Measurements from ENCODE around the gene POLR2L. TPM values are rescaled to one million over a fixed set of nuclear protein-coding genes. Genes with fewer than 3 reads are reported as not detected.

Gene POLR2L
- total RNA-seq, 1 experiment from 2014 or later, result 673 TPM

DNA sequence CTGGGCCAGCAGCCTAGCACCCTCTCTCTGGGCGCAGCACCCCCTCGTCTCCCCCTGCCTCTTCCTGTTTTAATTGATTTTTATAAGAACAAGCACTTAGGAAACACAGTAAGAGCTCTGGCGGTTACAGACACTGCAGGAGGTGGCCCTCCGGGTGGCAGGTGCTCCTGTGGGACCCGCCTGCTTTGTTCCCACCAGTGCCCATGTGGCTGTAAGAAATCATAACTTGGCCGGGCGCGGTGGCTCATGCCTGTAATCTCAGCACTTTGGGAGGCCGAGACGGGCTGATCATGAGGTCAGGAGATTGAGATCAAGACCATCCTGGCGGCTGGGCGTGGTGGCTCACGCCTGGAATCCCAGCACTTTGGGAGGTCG, 18.8 kb upstream of the POLR2L start:
- H3K4me1 ChIP-seq (ENCODE audit: control insufficient read depth, insufficient read depth, low read length), result peaks cover 76% of the 10 kb centered on the region
- ChIA-PET CTCF (no interaction called here), POLR2A (interaction anchor here (0.6 kb wide), 1 partner anchor 338 kb away, joined by 3 read pairs; no protein-coding TSS in a partner anchor)

DNA sequence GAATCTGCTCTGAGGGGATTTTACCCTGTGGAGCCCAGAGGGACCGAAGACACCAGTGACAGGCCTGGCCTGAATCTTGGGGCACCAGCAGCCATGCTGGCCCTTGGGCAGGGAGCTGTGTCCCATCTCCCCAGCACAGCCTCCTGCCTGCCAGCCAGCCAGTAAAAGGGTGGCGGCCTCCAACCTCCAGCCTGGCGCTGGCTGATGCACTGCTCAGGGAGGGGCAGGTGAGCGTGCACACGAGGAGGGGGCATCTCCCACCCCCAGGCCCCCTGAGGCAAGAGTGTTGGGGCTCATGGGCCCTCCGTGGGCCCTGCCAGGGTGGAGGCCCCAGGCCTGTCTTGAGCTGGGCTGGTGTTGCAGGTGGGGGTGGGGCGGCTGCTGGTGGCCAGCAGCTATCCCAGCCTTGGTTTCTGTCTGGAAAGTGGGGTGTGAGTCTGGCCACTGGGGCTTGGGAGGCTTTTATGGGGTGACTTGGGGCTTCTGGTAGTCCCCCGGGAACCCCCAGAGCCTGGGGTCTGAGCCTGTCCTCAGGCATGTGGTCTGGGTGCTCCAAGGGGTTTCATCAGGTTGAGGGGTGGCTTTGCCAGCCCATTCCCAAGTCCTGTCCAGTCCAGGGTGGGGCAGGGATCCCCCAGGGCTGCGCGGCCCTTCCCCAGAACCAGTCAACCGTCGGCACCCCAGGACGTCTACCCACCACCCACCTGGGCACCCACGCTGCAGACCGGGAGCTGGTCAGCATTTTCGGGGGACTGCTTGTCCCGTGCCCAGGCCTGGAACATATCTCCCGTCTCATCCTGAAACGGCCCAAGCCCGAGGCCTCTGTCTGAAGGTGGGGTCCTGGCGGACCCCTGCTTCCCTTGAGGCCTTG, 18.1 kb upstream of the POLR2L start:
- Histone ChIP-seq H3K4me1 (ENCODE audit: control insufficient read depth, insufficient read depth, low read length) (peaks cover 72% of the 10 kb centered on the region), H3K9me3 (ENCODE audit: control insufficient read depth, insufficient read depth, low read depth, low read length) (no peaks in the 10 kb centered on the region), H3K4me3 (ENCODE audit: low read depth in 2 of 2, low read length in 2 of 2) (no peak overlapping the region), H3K27me3 (ENCODE audit: control insufficient read depth, insufficient read depth, low read length) (no peaks in the 10 kb centered on the region), H3K36me3 (ENCODE audit: control insufficient read depth, insufficient read depth, low read length) (no peaks in the 10 kb centered on the region), H3K27ac (ENCODE audit: low read length) (peak overlapping the region; percentile 31; the same call in 1 of the 2 replicates)
- ChIA-PET POLR2A (interaction anchor here (0.6 to 1.3 kb wide), 2 partner anchors 56 to 339 kb away, joined by 3 read pairs; no protein-coding TSS in a partner anchor), CTCF (interaction anchor here (0.6 kb wide), 1 partner anchor 91 kb away, joined by 3 read pairs; no protein-coding TSS in a partner anchor)
- BruUV-seq (replicated peaks), result no TSS peak
- in situ Hi-C loops (cut with HindIII; ENCODE audit: low pct_unique_long_range_greater_than_20kb, low sequenced_read_pairs), result no loop called here
- ATAC-seq, result peak; percentile 7; the same call in 1 of the 2 replicates
- 0 out of 2 replicates have a peak, but pooled peaks have one; percentile 46 for TF ChIP-seq POLR2AphosphoS5 (IDR thresholded peaks at IDR 0.05; ENCODE audit: low read depth, low read length)
- TF ChIP-seq TCF7L2 (IDR thresholded peaks at IDR 0.05; ENCODE audit: low read depth, low read length), result no peak
- TF ChIP-seq, protein P1, sequence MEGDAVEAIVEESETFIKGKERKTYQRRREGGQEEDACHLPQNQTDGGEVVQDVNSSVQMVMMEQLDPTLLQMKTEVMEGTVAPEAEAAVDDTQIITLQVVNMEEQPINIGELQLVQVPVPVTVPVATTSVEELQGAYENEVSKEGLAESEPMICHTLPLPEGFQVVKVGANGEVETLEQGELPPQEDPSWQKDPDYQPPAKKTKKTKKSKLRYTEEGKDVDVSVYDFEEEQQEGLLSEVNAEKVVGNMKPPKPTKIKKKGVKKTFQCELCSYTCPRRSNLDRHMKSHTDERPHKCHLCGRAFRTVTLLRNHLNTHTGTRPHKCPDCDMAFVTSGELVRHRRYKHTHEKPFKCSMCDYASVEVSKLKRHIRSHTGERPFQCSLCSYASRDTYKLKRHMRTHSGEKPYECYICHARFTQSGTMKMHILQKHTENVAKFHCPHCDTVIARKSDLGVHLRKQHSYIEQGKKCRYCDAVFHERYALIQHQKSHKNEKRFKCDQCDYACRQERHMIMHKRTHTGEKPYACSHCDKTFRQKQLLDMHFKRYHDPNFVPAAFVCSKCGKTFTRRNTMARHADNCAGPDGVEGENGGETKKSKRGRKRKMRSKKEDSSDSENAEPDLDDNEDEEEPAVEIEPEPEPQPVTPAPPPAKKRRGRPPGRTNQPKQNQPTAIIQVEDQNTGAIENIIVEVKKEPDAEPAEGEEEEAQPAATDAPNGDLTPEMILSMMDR (IDR thresholded peaks at IDR 0.05), result no peak
- intact Hi-C loops (cut with micrococcal nuclease; ENCODE audit: unreplicated experiment), result no loop called here
- DNase-seq (ENCODE audit: low read depth, low spot score), result no peak

More for the DNA sequence above, 18.8 kb upstream of the POLR2L start:
- DNase-seq (ENCODE audit: low read depth, low spot score) (no peak), ATAC-seq (no peak)
- H3K9me3 ChIP-seq (ENCODE audit: control insufficient read depth, insufficient read depth, low read depth, low read length), result no peaks in the 10 kb centered on the region
- no peaks in the 10 kb centered on the region for H3K27me3 ChIP-seq (ENCODE audit: control insufficient read depth, insufficient read depth, low read length)
- H3K36me3 ChIP-seq (ENCODE audit: control insufficient read depth, insufficient read depth, low read length), result no peaks in the 10 kb centered on the region
- TF ChIP-seq, protein P1 (IDR thresholded peaks at IDR 0.05), result no peak
- TF ChIP-seq, protein P2, sequence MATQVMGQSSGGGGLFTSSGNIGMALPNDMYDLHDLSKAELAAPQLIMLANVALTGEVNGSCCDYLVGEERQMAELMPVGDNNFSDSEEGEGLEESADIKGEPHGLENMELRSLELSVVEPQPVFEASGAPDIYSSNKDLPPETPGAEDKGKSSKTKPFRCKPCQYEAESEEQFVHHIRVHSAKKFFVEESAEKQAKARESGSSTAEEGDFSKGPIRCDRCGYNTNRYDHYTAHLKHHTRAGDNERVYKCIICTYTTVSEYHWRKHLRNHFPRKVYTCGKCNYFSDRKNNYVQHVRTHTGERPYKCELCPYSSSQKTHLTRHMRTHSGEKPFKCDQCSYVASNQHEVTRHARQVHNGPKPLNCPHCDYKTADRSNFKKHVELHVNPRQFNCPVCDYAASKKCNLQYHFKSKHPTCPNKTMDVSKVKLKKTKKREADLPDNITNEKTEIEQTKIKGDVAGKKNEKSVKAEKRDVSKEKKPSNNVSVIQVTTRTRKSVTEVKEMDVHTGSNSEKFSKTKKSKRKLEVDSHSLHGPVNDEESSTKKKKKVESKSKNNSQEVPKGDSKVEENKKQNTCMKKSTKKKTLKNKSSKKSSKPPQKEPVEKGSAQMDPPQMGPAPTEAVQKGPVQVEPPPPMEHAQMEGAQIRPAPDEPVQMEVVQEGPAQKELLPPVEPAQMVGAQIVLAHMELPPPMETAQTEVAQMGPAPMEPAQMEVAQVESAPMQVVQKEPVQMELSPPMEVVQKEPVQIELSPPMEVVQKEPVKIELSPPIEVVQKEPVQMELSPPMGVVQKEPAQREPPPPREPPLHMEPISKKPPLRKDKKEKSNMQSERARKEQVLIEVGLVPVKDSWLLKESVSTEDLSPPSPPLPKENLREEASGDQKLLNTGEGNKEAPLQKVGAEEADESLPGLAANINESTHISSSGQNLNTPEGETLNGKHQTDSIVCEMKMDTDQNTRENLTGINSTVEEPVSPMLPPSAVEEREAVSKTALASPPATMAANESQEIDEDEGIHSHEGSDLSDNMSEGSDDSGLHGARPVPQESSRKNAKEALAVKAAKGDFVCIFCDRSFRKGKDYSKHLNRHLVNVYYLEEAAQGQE (IDR thresholded peaks at IDR 0.05; ENCODE audit: insufficient read depth in 1 of 2, low read depth in 2 of 2, low read length in 1 of 2), result no peak
- no peak for TF ChIP-seq POLR2AphosphoS5 (IDR thresholded peaks at IDR 0.05; ENCODE audit: low read depth, low read length)
- TF ChIP-seq SIN3A (IDR thresholded peaks at IDR 0.05; ENCODE audit: borderline replicate concordance, insufficient read depth, low read depth, low read length), result no peak
- TF ChIP-seq TCF7L2 (IDR thresholded peaks at IDR 0.05; ENCODE audit: low read depth, low read length), result no peak
- H3K27ac ChIP-seq (ENCODE audit: low read length), result no peak overlapping the region
- no peak overlapping the region for H3K4me3 ChIP-seq (ENCODE audit: low read depth in 2 of 2, low read length in 2 of 2)
- intact Hi-C loops (cut with micrococcal nuclease; ENCODE audit: unreplicated experiment) (no loop called here), in situ Hi-C loops (cut with HindIII; ENCODE audit: low pct_unique_long_range_greater_than_20kb, low sequenced_read_pairs) (no loop called here)
- BruUV-seq (replicated peaks), result no TSS peak
